AG10803 (cell line): ENCODE measurements around the gene PLXNA2.

Source experiments
- DNase-seq: peaks from one replicate; pipeline ENCODE4 v3.0.0; 2010; ENCODE audit warnings: low read depth
- H3K4me3 ChIP-seq: 2 replicates; pipeline ENCODE4 v1.5.1; 2011; ENCODE audit warnings: mild to moderate bottlenecking, low read length, control low read depth
- CTCF ChIP-seq: conservative IDR thresholded peaks from 2 replicates; pipeline ENCODE4 v1.5.1; 2011; ENCODE audit warnings: mild to moderate bottlenecking, low read length, control low read depth, inconsistent platforms

Gene PLXNA2

GRCh38 chr1:208254862-208255261 lies 10.7 kb upstream of the PLXNA2 start:
- H3K4me3 ChIP-seq, result no peak overlapping the region
- peak; percentile 90 for DNase-seq
- TF ChIP-seq CTCF, result no peak

- TF ChIP-seq CTCF, result no peak
- DNase-seq, result peak; percentile 84
- H3K4me3 ChIP-seq, result no peak overlapping the region
Observed at GRCh38 chr1:208254376-208254775, 10.2 kb upstream of the PLXNA2 start.

GRCh38 chr1:208252836-208253576 lies 8.8 kb upstream of the PLXNA2 start:
- TF ChIP-seq CTCF, result no peak
- H3K4me3 ChIP-seq, result no peak overlapping the region
- no peak for DNase-seq

- DNase-seq, result peak; percentile 48
- H3K4me3 ChIP-seq, result no peak overlapping the region
- TF ChIP-seq CTCF, result peak; percentile 65
Observed at GRCh38 chr1:208251911-208252835, 8.0 kb upstream of the PLXNA2 start.

GRCh38 chr1:208251015-208251414 lies 6.8 kb upstream of the PLXNA2 start:
- no peak for TF ChIP-seq CTCF
- no peak overlapping the region for H3K4me3 ChIP-seq
- no peak for DNase-seq

- no peak overlapping the region for H3K4me3 ChIP-seq
- DNase-seq, result no peak
- no peak for TF ChIP-seq CTCF
Observed at GRCh38 chr1:208250613-208251012, 6.4 kb upstream of the PLXNA2 start.
